Gastrocnemius medialis (tissue), 4 donors: ENCODE results near the gene TH. TPM values are rescaled to one million over a fixed set of nuclear protein-coding genes. Genes with fewer than 3 reads are reported as not detected.

ENCODE experiments used
- ATAC-seq, 2 donors: fragments of 150-250 bp; one replicate each; pipeline ENCODE4 v1.9.1; 2016
- DNase-seq, 2 donors: peaks; one replicate each; pipeline ENCODE4 v3.0.0-alpha.2; 2019
- H3K27ac ChIP-seq, 4 donors: fragments of 200-600 bp; sonication (generic); 1 replicate in 1 of 4; 2 replicates in 3 of 4; pipeline ENCODE4 v1.5.1; 2016 to 2018; ENCODE audit warnings: mild to moderate bottlenecking in 2 of 4, moderate library complexity in 1 of 4
- H3K27me3 ChIP-seq, 3 donors: fragments of 200-600 bp; sonication (generic) in 2 of 3; 1 replicate in 1 of 3; 2 replicates in 2 of 3; pipeline versions ENCODE4 v1.5.1 to v1.6.0; 2016 to 2019; ENCODE audit warnings: mild to moderate bottlenecking in 1 of 3, moderate library complexity in 1 of 3
- H3K36me3 ChIP-seq, 2 donors: fragments of 200-600 bp; sonication (generic) in 1 of 2; one replicate each; pipeline ENCODE4 v1.5.1; 2017 to 2018
- H3K4me1 ChIP-seq, 2 donors: fragments of 200-600 bp; sonication (generic) in 1 of 2; one replicate each; pipeline ENCODE4 v1.5.1; 2016 to 2017; ENCODE audit warnings: mild to moderate bottlenecking in 2 of 2
- H3K4me3 ChIP-seq, 4 donors: fragments of 200-600 bp; sonication (generic) in 3 of 4; 1 replicate in 1 of 4; 2 replicates in 3 of 4; pipeline ENCODE4 v1.5.1; 2016 to 2019; ENCODE audit warnings: mild to moderate bottlenecking in 2 of 4
- H3K9me3 ChIP-seq, 3 donors: fragments of 200-600 bp; sonication (generic) in 2 of 3; 1 replicate in 1 of 3; 2 replicates in 2 of 3; pipeline ENCODE4 v1.5.1; 2016 to 2019
- CTCF ChIP-seq, 5 experiments: fragments of 450-650 bp in 3 of 5; fragments of 200-600 bp in 2 of 5; sonication (generic) in 2 of 5; IDR thresholded peaks in 4 of 5; conservative IDR thresholded peaks in 1 of 5; 1 replicate in 4 of 5; 2 replicates in 1 of 5; pipeline ENCODE4 v1.5.1; 2016 to 2019; ENCODE audit warnings: antibody characterized with exemption in 5 of 5, mild to moderate bottlenecking in 3 of 5, moderate library complexity in 3 of 5
- POLR2A ChIP-seq, 2 donors: fragments of 450-650 bp; IDR thresholded peaks; one replicate each; pipeline ENCODE4 v1.6.1; 2017; ENCODE audit warnings: antibody characterized with exemption in 2 of 2, mild to moderate bottlenecking in 2 of 2, moderate library complexity in 2 of 2
- in situ Hi-C, 4 donors: fragments of 200-750 bp; cut with MboI; loops; one replicate each; pipeline versions ENCODE4 v1.15.0 to v1.8.0; 2017; ENCODE audit warnings: low sequenced_read_pairs in 4 of 4
- intact Hi-C: fragments of 100-400 bp; cut with DNase I; formaldehyde crosslinking; loops from one replicate; pipeline ENCODE4 v1.15.1; 2023; ENCODE audit warnings: low total_unique reads
- total RNA-seq, 4 donors: library from RNA; depleted of rRNA; stranded (reverse); fragments of >200 nt; gene quantifications; one replicate each; pipeline versions ENCODE4 v1.1.0 to v1.2.3, GENCODE V29; 2016

TH gene
- total RNA-seq, 4 donors from 2014 or later, result not detected

DNA sequence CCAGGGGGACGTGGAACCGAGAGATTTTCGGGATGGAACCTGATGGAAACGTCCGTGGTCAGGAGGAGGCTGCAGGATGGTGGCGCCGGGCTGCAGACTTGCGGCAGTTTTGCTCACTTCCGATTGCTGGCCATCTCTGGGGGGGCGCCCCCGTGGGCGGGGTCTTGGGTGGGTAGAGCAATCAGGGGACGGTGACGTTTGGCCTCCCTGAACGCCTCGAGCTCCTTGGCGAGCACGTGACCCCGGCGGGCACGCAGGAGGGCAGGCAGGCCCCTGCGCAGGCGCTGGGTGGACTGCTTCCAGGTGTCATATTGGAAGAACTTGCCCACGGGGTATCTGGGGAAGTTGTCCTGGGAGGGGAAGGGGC, 38.8 kb downstream of the TH start:
- ATAC-seq (no peak), DNase-seq (no peak)
- peaks cover 24 to 35% (median 25%) of the 10 kb centered on the region in 3 donors for H3K27me3 ChIP-seq
- in situ Hi-C loops, result loop anchor here in 1 of 4 donors (25.0 kb wide), 1 partner anchor 96 kb away; no protein-coding TSS in a partner anchor
- TF ChIP-seq POLR2A (IDR thresholded peaks at IDR 0.05) (no peak), CTCF (IDR thresholded peaks at IDR 0.05 in 4 of 5, conservative IDR thresholded peaks at IDR 0.05 in 1 of 5) (no peak)
- intact Hi-C loops, result no loop called here
- H3K27ac ChIP-seq, result no peak overlapping the region
- no peak overlapping the region for H3K4me3 ChIP-seq
- peaks cover 0 to 9% of the 10 kb centered on the region in 2 donors for H3K4me1 ChIP-seq
- H3K9me3 ChIP-seq, result no peaks in the 10 kb centered on the region
- H3K36me3 ChIP-seq, result no peaks in the 10 kb centered on the region

- Histone ChIP-seq H3K36me3 (no peaks in the 10 kb centered on the region), H3K4me3 (no peak overlapping the region), H3K27ac (no peak overlapping the region), H3K27me3 (peaks cover 18 to 29% (median 19%) of the 10 kb centered on the region in 3 donors), H3K9me3 (no peaks in the 10 kb centered on the region), H3K4me1 (peaks cover 0 to 3% of the 10 kb centered on the region in 2 donors)
- no peak for TF ChIP-seq POLR2A (IDR thresholded peaks at IDR 0.05)
- TF ChIP-seq CTCF (IDR thresholded peaks at IDR 0.05 in 4 of 5, conservative IDR thresholded peaks at IDR 0.05 in 1 of 5), result no peak
- DNase-seq (no peak), ATAC-seq (no peak)
- in situ Hi-C loops (loop anchor here in 1 of 4 donors (25.0 kb wide), 1 partner anchor 95 kb away; no protein-coding TSS in a partner anchor), intact Hi-C loops (no loop called here)
Measured at GRCh38 chr11:2132246-2132645, 39.4 kb downstream of the TH start.

DNA sequence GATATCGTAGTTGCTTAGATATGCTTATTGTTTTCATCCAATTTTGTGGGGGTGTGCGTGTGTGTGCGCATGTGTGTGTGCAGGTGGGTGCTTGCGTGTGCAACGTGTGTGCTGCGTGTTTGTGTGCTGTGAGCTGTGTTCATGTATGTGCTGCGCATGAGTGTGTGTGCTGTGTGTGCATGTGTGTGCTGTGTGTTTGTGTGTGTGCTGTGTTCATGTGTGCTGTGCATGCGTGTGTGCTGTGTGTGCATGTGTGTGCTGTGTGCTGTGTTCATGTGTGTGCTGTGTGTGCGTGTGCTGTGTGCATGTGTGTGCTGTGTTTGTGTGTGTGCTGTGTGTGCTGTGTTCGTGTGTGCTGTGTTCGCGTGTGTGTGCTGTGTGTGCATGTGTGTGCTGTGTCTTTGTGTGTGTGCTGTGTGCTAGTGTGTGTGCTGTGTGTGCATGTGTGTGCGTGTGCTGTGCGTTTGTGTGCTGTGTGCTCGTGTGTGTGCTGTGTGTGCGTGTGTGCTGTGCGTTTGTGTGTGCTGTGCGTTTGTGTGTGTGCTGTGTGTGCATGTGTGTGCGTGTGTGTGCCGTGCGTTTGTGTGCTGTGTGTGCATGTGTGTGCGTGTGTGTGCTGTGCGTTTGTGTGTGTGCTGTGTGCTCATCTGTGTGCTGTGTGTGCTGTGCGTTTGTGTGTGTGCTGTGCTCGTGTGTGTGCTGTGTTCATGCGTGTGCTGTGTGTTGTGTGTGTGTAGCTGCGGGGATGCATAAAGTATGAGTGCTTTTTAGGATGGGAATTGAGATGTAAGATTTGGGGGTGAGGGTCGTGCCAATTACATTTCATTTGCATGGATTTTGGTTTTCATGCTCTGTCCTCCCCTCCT, 40.0 kb downstream of the TH start:
- Histone ChIP-seq H3K36me3 (no peaks in the 10 kb centered on the region), H3K27me3 (peaks cover 16 to 23% (median 18%) of the 10 kb centered on the region in 3 donors), H3K4me1 (no peaks in the 10 kb centered on the region), H3K9me3 (no peaks in the 10 kb centered on the region), H3K4me3 (no peak overlapping the region), H3K27ac (no peak overlapping the region)
- in situ Hi-C loops, result loop anchor here in 1 of 4 donors (25.0 kb wide), 1 partner anchor 94 kb away; no protein-coding TSS in a partner anchor
- DNase-seq (no peak), ATAC-seq (no peak)
- intact Hi-C loops, result no loop called here
- TF ChIP-seq CTCF (IDR thresholded peaks at IDR 0.05 in 4 of 5, conservative IDR thresholded peaks at IDR 0.05 in 1 of 5) (no peak), POLR2A (IDR thresholded peaks at IDR 0.05) (no peak)

GRCh38 chr11:2130881-2131352, 40.7 kb downstream of the TH start:
- TF ChIP-seq CTCF (IDR thresholded peaks at IDR 0.05 in 4 of 5, conservative IDR thresholded peaks at IDR 0.05 in 1 of 5), result no peak
- no peak for TF ChIP-seq POLR2A (IDR thresholded peaks at IDR 0.05)
- intact Hi-C loops (no loop called here), in situ Hi-C loops (loop anchor here in 1 of 4 donors (25.0 kb wide), 1 partner anchor 94 kb away; no protein-coding TSS in a partner anchor)
- Histone ChIP-seq H3K4me3 (no peak overlapping the region), H3K9me3 (no peaks in the 10 kb centered on the region), H3K36me3 (no peaks in the 10 kb centered on the region), H3K27ac (no peak overlapping the region), H3K27me3 (peaks cover 11 to 18% (median 16%) of the 10 kb centered on the region in 3 donors), H3K4me1 (no peaks in the 10 kb centered on the region)
- ATAC-seq, result no peak
- DNase-seq, result no peak
